GM18909 (cell line): ENCODE results near the gene USO1.
"Not testable (repeated sequence)": the region's sequence is repeated elsewhere in the genome, so short reads cannot be mapped to it uniquely, and the experiment has no call there.

Source experiments
- ATAC-seq: cut with Tn5 transposase; IDR thresholded peaks from one replicate; pipeline ENCODE4 v1.9.1; 2021; ENCODE audit warnings: mild to moderate bottlenecking; ENCODE audit not compliant: unreplicated experiment, poor library complexity

Gene USO1

GRCh38 chr4:75724066-75724866, at the start of gene USO1:
TSS of gene USO1 (plus strand) at chr4:75724577. CDS start at chr4:75724820, 243 bp downstream.
- peak; percentile 90 for ATAC-seq

- ATAC-seq: no peak
Measured at GRCh38 chr4:75675004-75675531, 49.3 kb upstream of the USO1 start.

- no peak for ATAC-seq
Measured at GRCh38 chr4:75678473-75678872, 45.9 kb upstream of the USO1 start.

- ATAC-seq: no peak
Measured at GRCh38 chr4:75678965-75679364, 45.4 kb upstream of the USO1 start.

- ATAC-seq: no peak
Measured at GRCh38 chr4:75679876-75680575, 44.4 kb upstream of the USO1 start.

- no peak for ATAC-seq
Measured at GRCh38 chr4:75683482-75684155, 40.8 kb upstream of the USO1 start.

GRCh38 chr4:75685546-75686189, 38.7 kb upstream of the USO1 start:
- no peak for ATAC-seq

- ATAC-seq: no peak
Measured at GRCh38 chr4:75686346-75686745, 38.0 kb upstream of the USO1 start.

- not testable (repeated sequence) for ATAC-seq
Measured at GRCh38 chr4:75687125-75687524, 37.3 kb upstream of the USO1 start.

GRCh38 chr4:75692066-75692465, 32.3 kb upstream of the USO1 start:
- ATAC-seq: not testable (repeated sequence)

GRCh38 chr4:75696071-75696470, 28.3 kb upstream of the USO1 start:
- ATAC-seq: peak; percentile 37

- no peak for ATAC-seq
Measured at GRCh38 chr4:75696581-75696980, 27.8 kb upstream of the USO1 start.

GRCh38 chr4:75698162-75698962, 26.0 kb upstream of the USO1 start:
- ATAC-seq: peak; percentile 92

GRCh38 chr4:75698963-75699228, 25.5 kb upstream of the USO1 start:
- peak; percentile 50 for ATAC-seq

- ATAC-seq: no peak
Measured at GRCh38 chr4:75699299-75699698, 25.1 kb upstream of the USO1 start.

- no peak for ATAC-seq
Measured at GRCh38 chr4:75702919-75703411, 21.4 kb upstream of the USO1 start.

- no peak for ATAC-seq
Measured at GRCh38 chr4:75705198-75705977, 19.0 kb upstream of the USO1 start.

GRCh38 chr4:75708218-75708691, 16.1 kb upstream of the USO1 start:
- peak; percentile 72 for ATAC-seq

- no peak for ATAC-seq
Measured at GRCh38 chr4:75710246-75710645, 14.1 kb upstream of the USO1 start.
